Measurements from ENCODE around the gene IFT80. TPM values are rescaled to one million over a fixed set of nuclear protein-coding genes. Genes with fewer than 3 reads are reported as not detected.

IFT80 gene
- total and polyA plus RNA-seq, 9 of the 15 experiments (the other 6 are each of a cell fraction or from before 2014, with no cell fraction given), result 6.7 to 21.1 (median 16.4) TPM

GRCh38 chr3:160331127-160331937, 67.7 kb downstream of the IFT80 start (continued):
- no peak; the same call in 1 of the 2 replicates for TF ChIP-seq ILK (tag; IDR thresholded peaks at IDR 0.05; ENCODE audit: borderline replicate concordance, low read depth)
- TF ChIP-seq JUN (IDR thresholded peaks at IDR 0.05; ENCODE audit: borderline replicate concordance, low read depth, low read length), result peak; percentile 92
- TF ChIP-seq JUN (CRISPR knock-in tag; IDR thresholded peaks at IDR 0.05; ENCODE audit: borderline replicate concordance), result no peak
- 0 out of 2 replicates have a peak, but pooled peaks have one; percentile 8 for TF ChIP-seq RHOXF2B (CRISPR knock-in tag; conservative IDR thresholded peaks at IDR 0.05)
- no peak for TF ChIP-seq HEY1 (CRISPR knock-in tag; IDR thresholded peaks at IDR 0.05; ENCODE audit: borderline replicate concordance)
- TF ChIP-seq HDGF (IDR thresholded peaks at IDR 0.05), result no peak
- TF ChIP-seq ZSCAN32 (CRISPR knock-in tag; IDR thresholded peaks at IDR 0.05), result peak; percentile 53; the same call in 1 of the 2 replicates
- no peak for TF ChIP-seq NFATC3 (IDR thresholded peaks at IDR 0.05)
- TF ChIP-seq ZBTB7A (IDR thresholded peaks at IDR 0.05; ENCODE audit: borderline replicate concordance, control insufficient read depth, low read depth, low read length), result no peak
- no peak for TF ChIP-seq CHD4 (IDR thresholded peaks at IDR 0.05; ENCODE audit: insufficient read depth, insufficient replicate concordance, low read depth, low read length, poor library complexity, severe bottlenecking)
- TF ChIP-seq ZNF740 (CRISPR knock-in tag; IDR thresholded peaks at IDR 0.05), result no peak
- TF ChIP-seq ZNF740 (tag; IDR thresholded peaks at IDR 0.05), result peak in 1 of 2 experiments; percentile 34; a peak in 1 of 4 replicates
- peak; percentile 90 for TF ChIP-seq JUND (IDR thresholded peaks at IDR 0.05; ENCODE audit: borderline replicate concordance, low read depth, low read length)
- TF ChIP-seq JUND (tag; IDR thresholded peaks at IDR 0.05; ENCODE audit: borderline replicate concordance, low read depth, low read length), result peak; percentile 73; the same call in 1 of the 3 replicates
- TF ChIP-seq AFF1 (IDR thresholded peaks at IDR 0.05; ENCODE audit: low read depth in 1 of 2, partially characterized antibody in 2 of 2), result peak in 1 of 2 experiments; percentile 61
- no peak for TF ChIP-seq SMARCC2 (IDR thresholded peaks at IDR 0.05; ENCODE audit: low read depth)
- peak; percentile 96 for TF ChIP-seq FOSL1 (tag; conservative IDR thresholded peaks at IDR 0.05)
- TF ChIP-seq USF2 (CRISPR knock-in tag; IDR thresholded peaks at IDR 0.05), result no peak
- no peak for TF ChIP-seq JUNB (CRISPR knock-in tag; conservative IDR thresholded peaks at IDR 0.05)
- TF ChIP-seq MECOM (CRISPR knock-in tag; IDR thresholded peaks at IDR 0.05), result no peak; the same call in 1 of the 2 replicates
- no peak for TF ChIP-seq HLTF (IDR thresholded peaks at IDR 0.05)
- no peak for TF ChIP-seq FOXP1 (CRISPR knock-in tag; IDR thresholded peaks at IDR 0.05)

Measured in K562 (cell line).